Upper lobe of left lung (tissue), 6 donors: Measurements from ENCODE around the gene TRIM9. TPM values are rescaled to one million over a fixed set of nuclear protein-coding genes. Genes with fewer than 3 reads are reported as not detected.

Experiments used
- ATAC-seq, 2 donors: fragments of 200-7000 bp; cut with Tn5 transposase; one replicate each; pipeline ENCODE4 v1.9.1; 2022; ENCODE audit warnings: mild to moderate bottlenecking in 2 of 2, moderate library complexity in 2 of 2; ENCODE audit not compliant: low FRiP score in 2 of 2
- DNase-seq, 2 donors: peaks; one replicate each; pipeline ENCODE4 v3.0.0-alpha.2; 2019 to 2020
- H3K27ac ChIP-seq, 4 donors: fragments of 200-600 bp; sonication (generic); one replicate each; pipeline ENCODE4 v1.5.1; 2016 to 2019
- H3K27me3 ChIP-seq, 4 donors: fragments of 200-600 bp; sonication (generic); one replicate each; pipeline ENCODE4 v1.5.1; 2017 to 2019
- H3K36me3 ChIP-seq, 4 donors: fragments of 200-600 bp; sonication (generic); one replicate each; pipeline ENCODE4 v1.5.1; 2016 to 2019
- H3K4me1 ChIP-seq, 4 donors: fragments of 200-600 bp; sonication (generic); one replicate each; pipeline ENCODE4 v1.5.1; 2018 to 2019
- H3K4me3 ChIP-seq, 4 donors: fragments of 200-600 bp; sonication (generic); one replicate each; pipeline ENCODE4 v1.5.1; 2017 to 2019; ENCODE audit warnings: mild to moderate bottlenecking in 2 of 4, moderate library complexity in 1 of 4
- H3K9me3 ChIP-seq, 4 donors: fragments of 200-600 bp; sonication (generic); one replicate each; pipeline ENCODE4 v1.5.1; 2018 to 2019
- CTCF ChIP-seq, 6 experiments: fragments of 450-650 bp in 4 of 6; fragments of 200-600 bp in 2 of 6; sonication (generic) in 2 of 6; IDR thresholded peaks; one replicate each; pipeline ENCODE4 v1.5.1; 2016 to 2019; ENCODE audit warnings: antibody characterized with exemption in 6 of 6
- EP300 ChIP-seq, 4 donors: sonication (generic); formaldehyde crosslinking; IDR thresholded peaks; one replicate each; pipeline ENCODE4 v1.5.1; 2017; ENCODE audit warnings: antibody characterized with exemption in 4 of 4, control low read depth in 2 of 4
- POLR2A ChIP-seq, 4 donors: fragments of 450-650 bp; IDR thresholded peaks; one replicate each; pipeline ENCODE4 v1.5.1; 2016 to 2017; ENCODE audit warnings: antibody characterized with exemption in 4 of 4, mild to moderate bottlenecking in 2 of 4
- POLR2AphosphoS5 ChIP-seq, 2 donors: sonication (generic); formaldehyde crosslinking; IDR thresholded peaks; one replicate each; pipeline ENCODE4 v1.5.1; 2017; ENCODE audit warnings: antibody characterized with exemption in 2 of 2
- WGBS, 2 donors: methylation state at CpG; one replicate each; pipeline ENCODE4 v1.1.5; 2017 to 2018; 5-methylcytosine and 5-hydroxymethylcytosine counted together
- total RNA-seq, 6 donors: library from RNA; depleted of rRNA in 4 of 6; stranded (reverse); fragments of >200 nt in 4 of 6; gene quantifications; one replicate each; pipeline versions ENCODE4 v1.1.0 to v1.2.1, GENCODE V29; 2016 to 2021
- donor health status: DM: no; HTN: no; CAD: no; lungs with moderate emphysema.
- donor health status: DM: no; HTN: yes; CAD: no; lungs with severe emphysema.

The TRIM9 gene
- total RNA-seq, 6 donors from 2014 or later = 0.30 to 3.1 (median 0.78) TPM

- Histone ChIP-seq H3K27me3 (no peaks in the 10 kb centered on the region), H3K4me3 (no peak overlapping the region), H3K27ac (no peak overlapping the region), H3K9me3 (no peaks in the 10 kb centered on the region), H3K4me1 (peaks cover 0 to 8% (median 0%) of the 10 kb centered on the region in 4 donors), H3K36me3 (no peaks in the 10 kb centered on the region)
- WGBS, 2 donors = 28 to 49% methylated on average over 1 of the region's 1 CpG
- TF ChIP-seq CTCF (IDR thresholded peaks at IDR 0.05) (no peak), EP300 (IDR thresholded peaks at IDR 0.05) (no peak), POLR2A (IDR thresholded peaks at IDR 0.05) (no peak), POLR2AphosphoS5 (IDR thresholded peaks at IDR 0.05) (no peak)
- ATAC-seq = no peak
- no peak for DNase-seq
Observed at GRCh38 chr14:51079085-51079484, 15.8 kb downstream of the TRIM9 start.

DNA sequence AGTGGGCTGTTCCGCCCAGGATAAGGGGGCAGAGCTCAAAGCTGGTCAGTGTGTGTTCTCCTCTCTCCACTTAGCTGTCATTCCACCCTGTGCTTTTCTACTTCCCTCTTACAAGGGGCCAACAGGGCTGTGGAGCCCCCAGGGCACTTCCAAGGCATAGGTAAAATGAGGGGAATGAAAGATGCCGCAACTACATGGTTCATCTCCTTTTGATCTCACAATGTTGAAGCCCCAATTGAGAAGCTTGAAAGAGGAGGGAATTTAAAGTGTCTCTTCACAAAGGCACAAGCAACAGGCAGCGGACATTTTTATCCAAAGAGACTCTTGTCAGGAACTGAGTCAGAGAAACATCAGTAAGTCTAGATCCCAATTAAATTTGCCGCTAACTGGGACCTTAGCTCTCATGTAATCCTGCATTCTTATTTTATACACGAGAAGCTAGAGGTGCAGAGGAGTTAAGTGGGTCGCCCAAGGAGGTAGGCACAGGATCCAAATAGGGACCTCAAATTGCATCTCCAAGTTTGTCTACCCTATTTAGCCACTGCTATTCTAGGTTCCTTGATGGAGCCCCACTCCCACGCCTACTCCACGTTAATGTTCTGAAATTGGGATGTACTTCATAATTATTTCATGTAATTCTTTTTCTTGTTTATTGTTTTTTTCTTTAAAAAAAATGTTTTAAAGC, 20.1 kb downstream of the TRIM9 start:
- Histone ChIP-seq H3K4me3 (no peak overlapping the region), H3K9me3 (no peaks in the 10 kb centered on the region), H3K27ac (no peak overlapping the region), H3K4me1 (peaks cover 0 to 8% (median 0%) of the 10 kb centered on the region in 4 donors), H3K36me3 (no peaks in the 10 kb centered on the region), H3K27me3 (no peaks in the 10 kb centered on the region)
- DNase-seq = no peak
- no peak for ATAC-seq
- WGBS, 2 donors = 91 to 94% methylated on average over 8 of the region's 8 CpGs
- no peak for TF ChIP-seq POLR2A (IDR thresholded peaks at IDR 0.05)
- no peak for TF ChIP-seq EP300 (IDR thresholded peaks at IDR 0.05)
- no peak for TF ChIP-seq POLR2AphosphoS5 (IDR thresholded peaks at IDR 0.05)
- no peak for TF ChIP-seq CTCF (IDR thresholded peaks at IDR 0.05)

GRCh38 chr14:51073731-51074130, 21.2 kb downstream of the TRIM9 start:
- Histone ChIP-seq H3K4me1 (no peaks in the 10 kb centered on the region), H3K36me3 (no peaks in the 10 kb centered on the region), H3K4me3 (no peak overlapping the region), H3K27ac (no peak overlapping the region), H3K9me3 (no peaks in the 10 kb centered on the region), H3K27me3 (no peaks in the 10 kb centered on the region)
- ATAC-seq (no peak), DNase-seq (no peak)
- 55 to 69% methylated on average over 2 of the region's 2 CpGs for WGBS, 2 donors
- no peak for TF ChIP-seq POLR2AphosphoS5 (IDR thresholded peaks at IDR 0.05)

GRCh38 chr14:51072976-51073375, 21.9 kb downstream of the TRIM9 start:
- Histone ChIP-seq H3K36me3 (no peaks in the 10 kb centered on the region), H3K27me3 (no peaks in the 10 kb centered on the region), H3K27ac (no peak overlapping the region), H3K4me1 (no peaks in the 10 kb centered on the region), H3K4me3 (no peak overlapping the region), H3K9me3 (no peaks in the 10 kb centered on the region)
- DNase-seq = no peak
- no peak for TF ChIP-seq POLR2AphosphoS5 (IDR thresholded peaks at IDR 0.05)
- TF ChIP-seq EP300 (IDR thresholded peaks at IDR 0.05) = no peak
- no peak for TF ChIP-seq POLR2A (IDR thresholded peaks at IDR 0.05)
- no peak for TF ChIP-seq CTCF (IDR thresholded peaks at IDR 0.05)
- no peak for ATAC-seq

DNA sequence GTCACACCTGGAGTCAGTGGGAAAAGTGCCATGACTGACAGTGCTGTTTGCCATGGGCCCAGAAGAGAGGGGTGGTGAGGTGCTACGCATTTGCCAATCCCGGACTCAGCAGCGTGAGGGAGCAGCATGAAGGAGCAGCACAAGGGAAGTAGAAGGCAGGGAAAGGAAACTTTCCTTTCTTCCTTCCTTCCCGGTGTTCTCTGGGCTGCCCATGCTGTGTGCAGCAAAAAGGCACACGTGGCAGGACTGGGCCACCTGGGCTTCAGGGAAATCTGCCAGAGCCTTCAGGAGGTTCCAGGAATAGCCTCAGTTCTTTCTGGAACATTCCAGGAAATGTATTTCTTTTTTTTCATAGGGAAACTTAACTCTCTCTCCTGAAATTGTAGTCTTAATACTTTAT, 23.0 kb downstream of the TRIM9 start:
- DNase-seq (no peak), ATAC-seq (no peak)
- WGBS, 2 donors = 54 to 57% methylated on average over 5 of the region's 5 CpGs
- no peaks in the 10 kb centered on the region for H3K36me3 ChIP-seq
- H3K27me3 ChIP-seq = no peaks in the 10 kb centered on the region
- H3K27ac ChIP-seq = no peak overlapping the region
- no peaks in the 10 kb centered on the region for H3K9me3 ChIP-seq
- H3K4me1 ChIP-seq = no peaks in the 10 kb centered on the region
- no peak for TF ChIP-seq POLR2A (IDR thresholded peaks at IDR 0.05)
- TF ChIP-seq POLR2AphosphoS5 (IDR thresholded peaks at IDR 0.05) = no peak
- TF ChIP-seq CTCF (IDR thresholded peaks at IDR 0.05) = no peak
- no peak for TF ChIP-seq EP300 (IDR thresholded peaks at IDR 0.05)
- no peak overlapping the region for H3K4me3 ChIP-seq
